ENCODE measurements around the gene SAFB. TPM values are rescaled to one million over a fixed set of nuclear protein-coding genes. Genes with fewer than 3 reads are reported as not detected.
A peak's percentile ranks its signal among the peaks of the same experiment; 100 is the strongest.

Gene SAFB
- total RNA-seq, 1 donor from 2014 or later, result 127 TPM

GRCh38 chr19:5663904-5664303, 41.0 kb downstream of the SAFB start:
- no peak for TF ChIP-seq CTCF (conservative IDR thresholded peaks at IDR 0.05)
- Mint-ChIP-seq H3K36me3 (peaks cover 8% of the 10 kb centered on the region), H3K27ac (no peak overlapping the region), H3K27me3 (no peaks in the 10 kb centered on the region), H3K4me3 (no peak overlapping the region), H3K9me3 (no peaks in the 10 kb centered on the region), H3K4me1 (ENCODE audit: unreplicated experiment) (peaks cover 6% of the 10 kb centered on the region)
- no peak for DNase-seq (ENCODE audit: extremely low spot score, unreplicated experiment)

GRCh38 chr19:5664515-5664914, 41.6 kb downstream of the SAFB start:
- Mint-ChIP-seq H3K27ac (no peak overlapping the region), H3K9me3 (no peaks in the 10 kb centered on the region), H3K4me3 (no peak overlapping the region), H3K27me3 (no peaks in the 10 kb centered on the region), H3K4me1 (ENCODE audit: unreplicated experiment) (peaks cover 6% of the 10 kb centered on the region), H3K36me3 (peaks cover 8% of the 10 kb centered on the region)
- no peak for DNase-seq (ENCODE audit: extremely low spot score, unreplicated experiment)
- TF ChIP-seq CTCF (conservative IDR thresholded peaks at IDR 0.05), result no peak

GRCh38 chr19:5665781-5666513, 43.1 kb downstream of the SAFB start:
- Mint-ChIP-seq H3K36me3 (peaks cover 8% of the 10 kb centered on the region), H3K4me1 (ENCODE audit: unreplicated experiment) (peaks cover 6% of the 10 kb centered on the region), H3K4me3 (no peak overlapping the region), H3K27me3 (no peaks in the 10 kb centered on the region), H3K27ac (peak overlapping the region; percentile 56), H3K9me3 (no peaks in the 10 kb centered on the region)
- DNase-seq (ENCODE audit: extremely low spot score, unreplicated experiment), result no peak
- no peak for TF ChIP-seq CTCF (conservative IDR thresholded peaks at IDR 0.05)

- Mint-ChIP-seq H3K4me1 (ENCODE audit: unreplicated experiment) (peaks cover 6% of the 10 kb centered on the region), H3K27ac (peak overlapping the region; percentile 71), H3K36me3 (peaks cover 8% of the 10 kb centered on the region)
Observed at GRCh38 chr19:5666921-5667610, 44.2 kb downstream of the SAFB start.

GRCh38 chr19:5667751-5668271, 44.9 kb downstream of the SAFB start:
- no peak for TF ChIP-seq CTCF (conservative IDR thresholded peaks at IDR 0.05)
- peak overlapping the region; percentile 71 for H3K27ac Mint-ChIP-seq
- no peak for DNase-seq (ENCODE audit: extremely low spot score, unreplicated experiment)
- peaks cover 8% of the 10 kb centered on the region for H3K36me3 Mint-ChIP-seq
- H3K4me1 Mint-ChIP-seq (ENCODE audit: unreplicated experiment), result peaks cover 6% of the 10 kb centered on the region
- H3K9me3 Mint-ChIP-seq, result no peaks in the 10 kb centered on the region
- H3K27me3 Mint-ChIP-seq, result no peaks in the 10 kb centered on the region
- H3K4me3 Mint-ChIP-seq, result peak overlapping the region; percentile 44

More at GRCh38 chr19:5666921-5667610, 44.2 kb downstream of the SAFB start:
- DNase-seq (ENCODE audit: extremely low spot score, unreplicated experiment), result no peak
- H3K4me3 Mint-ChIP-seq, result no peak overlapping the region
- H3K27me3 Mint-ChIP-seq, result no peaks in the 10 kb centered on the region
- H3K9me3 Mint-ChIP-seq, result no peaks in the 10 kb centered on the region
- no peak for TF ChIP-seq CTCF (conservative IDR thresholded peaks at IDR 0.05)

Data from type B pancreatic cell (in vitro differentiated cells).